ENCODE data around the gene TFPI. TPM values are rescaled to one million over a fixed set of nuclear protein-coding genes. Genes with fewer than 3 reads are reported as not detected.

The TFPI gene
- total RNA-seq, 1 experiment from 2014 or later: 125 TPM

GRCh38 chr2:187470698-187471097 is 83.5 kb downstream of the TFPI start:
- DNase-seq: no peak
- BruUV-seq (replicated peaks): no TSS peak
- intact Hi-C loops (cut with micrococcal nuclease; ENCODE audit: unreplicated experiment): no loop called here
- CTCF ChIA-PET: no interaction called here
- no peak for TF ChIP-seq CTCF (IDR thresholded peaks at IDR 0.05; ENCODE audit: unreplicated experiment)
- no peaks in the 10 kb centered on the region for H3K9me3 Mint-ChIP-seq (ENCODE audit: low read depth, unreplicated experiment)
- H3K27ac Mint-ChIP-seq (ENCODE audit: unreplicated experiment): no peak overlapping the region
- no peak overlapping the region for H3K4me3 Mint-ChIP-seq (ENCODE audit: low read depth, unreplicated experiment)
- H3K27me3 Mint-ChIP-seq (ENCODE audit: unreplicated experiment): no peaks in the 10 kb centered on the region
- H3K36me3 Mint-ChIP-seq (ENCODE audit: insufficient read depth, unreplicated experiment): peaks cover 19% of the 10 kb centered on the region
- peaks cover 9% of the 10 kb centered on the region for H3K4me1 Mint-ChIP-seq (ENCODE audit: low read depth, unreplicated experiment)

- no peak overlapping the region for H3K4me3 Mint-ChIP-seq (ENCODE audit: low read depth, unreplicated experiment)
- intact Hi-C loops (cut with micrococcal nuclease; ENCODE audit: unreplicated experiment): no loop called here
- H3K36me3 Mint-ChIP-seq (ENCODE audit: insufficient read depth, unreplicated experiment): peaks cover 28% of the 10 kb centered on the region
- BruUV-seq (replicated peaks): no TSS peak
- H3K9me3 Mint-ChIP-seq (ENCODE audit: low read depth, unreplicated experiment): no peaks in the 10 kb centered on the region
- DNase-seq: no peak
- peaks cover 9% of the 10 kb centered on the region for H3K4me1 Mint-ChIP-seq (ENCODE audit: low read depth, unreplicated experiment)
- no peaks in the 10 kb centered on the region for H3K27me3 Mint-ChIP-seq (ENCODE audit: unreplicated experiment)
- no peak for TF ChIP-seq CTCF (IDR thresholded peaks at IDR 0.05; ENCODE audit: unreplicated experiment)
- CTCF ChIA-PET: interaction anchor here (0.5 kb wide), 1 partner anchor 331 kb away, joined by 3 read pairs; no protein-coding TSS in a partner anchor
- no peak overlapping the region for H3K27ac Mint-ChIP-seq (ENCODE audit: unreplicated experiment)
Measured at GRCh38 chr2:187469538-187469937, 84.7 kb downstream of the TFPI start.

DNA sequence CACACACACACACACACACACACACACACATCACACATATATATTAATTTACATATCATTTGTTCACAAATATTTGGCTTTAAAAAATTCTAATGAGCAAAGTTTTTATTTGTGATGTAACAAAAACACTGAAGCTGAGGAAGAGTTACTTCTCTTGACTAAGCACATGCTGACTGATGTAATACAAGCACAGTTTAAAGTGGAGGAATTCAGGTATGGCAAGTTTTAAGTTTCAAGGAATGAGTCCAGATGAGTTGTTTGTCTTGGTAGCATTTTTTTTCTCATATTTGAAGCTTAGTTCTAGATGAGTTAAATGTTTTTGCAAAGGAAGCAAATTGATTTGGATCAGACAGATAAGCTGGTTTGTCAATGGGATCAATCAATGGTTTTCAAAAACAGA is 86.0 kb downstream of the TFPI start:
- Mint-ChIP-seq H3K27me3 (ENCODE audit: unreplicated experiment) (no peaks in the 10 kb centered on the region), H3K4me1 (ENCODE audit: low read depth, unreplicated experiment) (peaks cover 9% of the 10 kb centered on the region), H3K9me3 (ENCODE audit: low read depth, unreplicated experiment) (no peaks in the 10 kb centered on the region), H3K36me3 (ENCODE audit: insufficient read depth, unreplicated experiment) (peaks cover 28% of the 10 kb centered on the region), H3K4me3 (ENCODE audit: low read depth, unreplicated experiment) (no peak overlapping the region), H3K27ac (ENCODE audit: unreplicated experiment) (peak overlapping the region; percentile 37)
- DNase-seq: no peak
- no peak for TF ChIP-seq CTCF (IDR thresholded peaks at IDR 0.05; ENCODE audit: unreplicated experiment)
- no TSS peak for BruUV-seq (replicated peaks)
- CTCF ChIA-PET: interaction anchor here (0.7 kb wide), 1 partner anchor 82 kb away, joined by 3 read pairs; no protein-coding TSS in a partner anchor
- intact Hi-C loops (cut with micrococcal nuclease; ENCODE audit: unreplicated experiment): no loop called here

DNA sequence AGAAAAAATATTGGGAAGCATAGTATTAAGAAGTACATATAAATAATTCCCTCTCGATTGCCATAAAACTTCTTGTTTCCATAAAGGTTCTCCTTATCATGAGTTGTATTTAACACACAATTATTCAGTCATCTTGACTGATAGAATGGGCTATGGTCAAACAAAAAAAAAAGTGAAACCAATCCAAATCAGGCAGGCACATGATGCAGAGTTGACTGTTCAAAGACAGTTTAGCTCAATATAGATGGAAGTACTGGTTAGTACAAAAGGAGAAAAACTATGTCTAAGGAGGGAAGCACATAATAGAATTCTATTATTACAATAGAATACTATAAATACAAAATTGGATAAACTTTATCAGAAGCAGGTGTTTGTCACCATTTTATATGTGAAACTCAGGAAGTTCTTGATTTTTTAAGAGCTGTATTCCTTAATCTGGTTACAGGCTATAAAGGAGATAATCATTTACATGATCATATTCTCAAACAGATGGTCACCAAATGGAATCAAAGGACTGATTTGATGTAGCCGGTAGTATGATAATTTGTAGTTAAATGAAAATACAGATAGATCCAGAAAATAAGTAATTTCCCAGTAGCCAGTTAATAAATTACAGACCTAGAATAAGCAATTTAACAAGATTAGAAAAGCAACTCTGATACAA is 88.0 kb downstream of the TFPI start:
- peaks cover 9% of the 10 kb centered on the region for H3K4me1 Mint-ChIP-seq (ENCODE audit: low read depth, unreplicated experiment)
- CTCF ChIA-PET: interaction anchor here (0.5 to 0.7 kb wide), 2 partner anchors 33 to 68 kb away, joined by 3 to 4 read pairs; no protein-coding TSS in a partner anchor
- no peak overlapping the region for H3K4me3 Mint-ChIP-seq (ENCODE audit: low read depth, unreplicated experiment)
- no TSS peak for BruUV-seq (replicated peaks)
- H3K27me3 Mint-ChIP-seq (ENCODE audit: unreplicated experiment): no peaks in the 10 kb centered on the region
- TF ChIP-seq CTCF (IDR thresholded peaks at IDR 0.05; ENCODE audit: unreplicated experiment): no peak
- peaks cover 33% of the 10 kb centered on the region for H3K36me3 Mint-ChIP-seq (ENCODE audit: insufficient read depth, unreplicated experiment)
- H3K9me3 Mint-ChIP-seq (ENCODE audit: low read depth, unreplicated experiment): no peaks in the 10 kb centered on the region
- intact Hi-C loops (cut with micrococcal nuclease; ENCODE audit: unreplicated experiment): no loop called here
- H3K27ac Mint-ChIP-seq (ENCODE audit: unreplicated experiment): no peak overlapping the region
- DNase-seq: no peak

Measured in Calu3 (cell line).